DMS53 treated with DMSO at 0.1 percent for 48 hours (cell line): ENCODE measurements around the gene PPFIA3.

ENCODE experiments used
- DNase-seq: peaks from one replicate; lab custom pipeline; 2025; ENCODE audit not compliant: unreplicated experiment; lab: John Stamatoyannopoulos, UW

Gene PPFIA3

DNA sequence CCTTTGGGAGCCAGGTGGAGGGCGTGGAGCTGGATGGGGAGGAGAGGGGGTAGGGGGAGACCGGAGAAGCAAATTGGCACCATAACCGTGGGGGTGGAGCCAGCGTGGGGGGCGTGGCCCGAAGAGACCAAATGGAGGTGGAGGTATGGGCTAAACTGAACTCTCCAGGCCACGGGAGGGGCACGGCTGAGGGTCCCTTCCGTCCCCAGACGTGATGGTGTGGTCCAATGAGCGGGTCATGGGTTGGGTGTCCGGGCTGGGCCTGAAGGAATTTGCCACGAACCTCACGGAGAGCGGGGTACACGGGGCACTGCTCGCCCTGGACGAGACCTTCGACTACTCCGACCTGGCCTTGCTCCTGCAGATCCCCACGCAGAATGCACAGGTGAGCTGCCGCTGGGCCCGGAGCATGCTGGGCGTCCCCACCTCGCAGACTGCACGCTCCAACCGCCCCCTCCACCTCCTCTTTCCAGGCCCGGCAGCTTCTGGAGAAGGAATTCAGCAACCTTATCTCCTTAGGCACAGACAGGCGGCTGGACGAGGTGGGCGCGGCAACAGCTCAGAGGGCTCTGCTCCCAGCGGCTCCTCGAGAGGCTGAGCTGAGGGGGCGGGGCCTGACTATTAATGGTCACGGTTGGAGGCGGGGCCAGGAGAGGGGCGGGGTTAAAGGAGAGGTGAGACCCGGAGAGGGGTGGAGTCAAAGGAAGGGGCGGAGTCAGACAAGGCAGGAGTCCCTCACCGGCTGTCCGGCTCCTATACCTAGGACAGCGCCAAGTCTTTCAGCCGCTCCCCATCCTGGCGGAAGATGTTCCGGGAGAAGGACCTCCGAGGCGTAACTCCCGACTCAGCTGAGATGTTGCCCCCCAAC, 29.7 kb downstream of the PPFIA3 start:
- DNase-seq, result peak; percentile 64

DNA sequence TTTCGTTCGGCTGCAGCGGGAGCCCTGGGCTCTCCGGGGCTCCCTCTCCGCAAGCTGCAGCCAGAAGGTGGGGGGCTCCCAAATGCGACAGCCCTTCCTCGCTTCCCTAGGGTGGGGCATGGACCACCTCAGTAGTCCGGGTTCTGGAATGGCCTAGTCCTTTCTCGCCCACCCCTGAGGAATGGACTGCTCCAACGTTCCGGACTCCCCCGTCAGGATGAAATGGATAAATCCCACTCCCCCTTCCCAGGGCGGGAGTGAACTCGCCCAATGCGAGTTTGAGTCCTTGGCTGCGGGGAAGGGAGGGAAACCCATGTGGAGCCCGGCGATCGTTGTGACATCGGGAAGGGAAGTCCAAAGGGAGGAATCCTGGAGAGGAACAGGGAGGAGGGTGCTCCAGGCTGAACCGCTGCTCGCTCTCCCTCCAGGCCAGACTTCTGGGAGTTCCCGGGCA, 30.3 kb downstream of the PPFIA3 start:
- DNase-seq, result peak; percentile 79

DNA sequence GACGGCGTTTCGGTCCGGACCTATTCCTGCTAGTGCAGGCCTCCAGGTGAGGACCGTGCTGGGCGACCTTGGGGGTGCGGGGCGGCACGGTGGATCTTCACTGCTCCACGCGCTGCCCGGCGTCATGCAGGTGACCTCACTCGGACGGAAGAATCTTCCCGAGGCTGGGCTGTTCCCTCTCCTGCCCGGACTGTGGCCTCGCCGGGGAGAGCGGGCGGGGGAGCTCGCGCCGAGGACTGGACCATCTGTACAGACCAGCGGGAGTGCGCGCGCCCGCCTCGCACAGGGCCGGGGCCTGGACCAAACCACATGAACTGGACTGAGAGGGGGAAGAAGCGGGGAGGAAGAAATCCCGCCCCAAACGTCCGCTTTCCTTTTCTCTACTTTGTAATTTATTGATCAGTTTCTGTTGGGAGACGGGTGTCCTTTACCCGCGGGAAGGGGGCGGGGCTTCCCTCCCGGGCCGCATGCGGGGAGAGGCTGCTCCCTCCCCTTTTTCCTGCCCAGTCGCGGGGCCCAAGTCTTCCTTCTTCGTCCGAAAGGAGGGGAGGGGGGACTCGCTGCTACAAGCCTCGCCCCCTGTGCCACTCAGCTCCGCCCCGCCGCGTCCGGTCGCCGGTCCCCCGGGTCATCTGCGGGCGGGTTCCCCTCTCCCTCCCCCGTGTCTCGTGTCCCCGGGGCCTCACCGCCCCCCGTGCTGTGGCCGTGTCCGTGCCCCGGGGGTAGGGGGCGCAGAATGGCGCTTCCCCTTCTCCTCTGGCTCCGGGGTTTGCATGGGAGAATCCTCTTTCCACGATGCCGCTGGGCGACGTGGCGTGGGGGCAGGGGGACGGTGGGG, 31.0 kb downstream of the PPFIA3 start:
- peak; percentile 86 for DNase-seq

DNA sequence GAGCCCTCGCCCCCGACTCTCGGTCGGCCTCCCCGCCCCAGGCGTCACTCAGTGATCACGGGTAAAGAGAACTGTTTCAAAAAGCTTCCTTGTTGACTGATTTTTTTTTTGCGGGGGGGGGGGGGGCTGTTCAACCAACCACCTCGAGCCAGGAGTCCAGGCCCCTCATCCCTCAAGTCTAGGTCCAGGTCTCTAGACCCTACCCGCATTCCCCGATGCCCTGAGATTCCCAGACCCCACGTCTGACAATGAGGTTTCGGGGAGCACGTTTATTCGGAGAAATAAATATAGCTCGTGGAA, 31.6 kb downstream of the PPFIA3 start:
- peak; percentile 28 for DNase-seq

DNA sequence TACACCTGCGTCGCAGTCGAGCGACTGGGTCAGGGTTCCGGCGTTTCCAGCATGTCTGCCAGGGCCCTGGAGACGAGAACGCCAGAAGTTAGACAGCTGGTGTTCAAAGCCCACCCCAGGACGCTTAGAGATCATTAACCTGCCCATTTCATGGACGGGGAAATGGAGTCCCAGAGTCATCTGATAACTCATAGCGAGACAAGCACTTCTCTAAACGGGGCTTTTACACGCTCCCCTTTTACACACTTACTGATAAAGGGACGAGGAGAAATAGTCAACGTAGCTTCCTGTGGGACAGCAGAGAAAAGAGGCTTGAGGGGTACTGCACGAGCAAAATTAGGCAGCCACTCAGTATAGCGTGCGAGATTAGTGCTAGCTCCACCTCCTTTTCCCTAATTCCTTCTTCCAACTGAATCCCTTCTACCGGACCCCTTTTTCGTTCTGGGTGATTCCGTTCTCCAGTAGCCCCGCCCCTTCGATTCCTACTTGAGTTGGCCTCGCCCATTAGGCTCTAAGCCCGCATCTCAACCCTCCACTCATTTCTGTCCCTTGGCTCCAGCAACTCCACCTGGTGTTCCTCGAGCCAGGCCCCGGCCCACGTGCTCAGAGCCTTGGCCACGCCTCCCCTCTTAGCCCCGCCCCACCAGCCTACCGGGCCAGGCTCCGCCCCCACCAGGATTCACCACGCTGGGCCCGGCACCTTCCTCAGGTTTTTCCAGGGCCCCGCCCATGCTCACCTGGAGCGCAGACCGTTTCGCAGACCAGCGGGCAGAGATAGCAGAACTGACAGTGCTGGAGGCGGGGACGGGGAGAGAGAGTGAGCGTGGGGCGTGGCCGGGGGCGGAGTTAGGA, 32.1 kb downstream of the PPFIA3 start:
- peak; percentile 77 for DNase-seq

DNA sequence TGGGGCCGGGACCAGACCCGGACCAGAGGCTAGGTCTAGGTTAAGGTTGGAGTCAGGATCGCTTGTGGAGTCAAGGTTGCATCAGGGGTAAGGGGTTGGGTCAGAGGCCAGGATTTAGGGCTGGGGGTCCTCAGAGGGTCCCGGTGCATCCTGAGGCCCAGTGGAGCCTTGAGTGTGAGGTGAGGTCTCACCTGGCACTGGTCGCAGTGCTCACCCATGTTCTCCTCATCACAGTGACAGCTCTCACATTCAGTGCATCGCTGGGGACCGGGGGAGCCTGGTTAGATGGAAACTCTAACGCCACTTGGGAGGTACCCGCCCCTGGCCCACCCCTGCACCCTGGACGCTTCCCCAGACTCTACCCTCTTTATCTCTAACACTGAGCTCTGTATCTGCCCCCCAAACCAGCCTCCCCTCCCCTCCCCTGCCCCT, 32.8 kb downstream of the PPFIA3 start:
- no peak for DNase-seq

DNA sequence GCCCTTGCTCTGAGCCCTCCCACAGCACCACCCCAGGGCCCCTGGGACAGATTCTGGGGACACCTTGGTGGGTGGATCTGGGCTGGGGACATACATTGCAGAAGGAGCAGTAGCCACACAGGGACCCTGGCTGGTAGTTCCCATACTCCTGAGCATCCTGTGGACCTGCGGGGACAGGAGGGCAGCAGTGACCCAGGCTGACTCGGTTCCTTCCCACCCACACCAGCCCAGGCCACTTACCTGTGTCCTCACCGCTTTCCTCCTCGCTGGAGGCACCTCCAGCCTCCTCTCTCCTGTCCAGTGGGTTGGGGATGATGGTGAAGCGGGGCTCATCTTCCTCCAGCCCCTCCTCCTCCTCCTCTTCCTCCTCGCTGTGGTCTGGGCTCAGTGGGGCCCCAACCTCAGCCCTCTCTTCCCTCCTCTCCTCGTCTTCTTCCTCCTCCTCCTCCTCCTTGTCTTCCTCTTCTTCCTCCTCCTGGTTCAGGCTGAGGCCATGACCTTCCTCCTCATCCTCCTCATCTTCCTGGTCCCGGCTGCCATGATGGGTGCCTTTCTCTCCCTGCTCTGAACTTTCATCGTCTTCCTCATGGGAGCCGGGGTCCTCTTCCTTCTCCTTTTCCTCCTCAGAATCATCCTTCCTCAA, 33.9 kb downstream of the PPFIA3 start:
- no peak for DNase-seq

DNA sequence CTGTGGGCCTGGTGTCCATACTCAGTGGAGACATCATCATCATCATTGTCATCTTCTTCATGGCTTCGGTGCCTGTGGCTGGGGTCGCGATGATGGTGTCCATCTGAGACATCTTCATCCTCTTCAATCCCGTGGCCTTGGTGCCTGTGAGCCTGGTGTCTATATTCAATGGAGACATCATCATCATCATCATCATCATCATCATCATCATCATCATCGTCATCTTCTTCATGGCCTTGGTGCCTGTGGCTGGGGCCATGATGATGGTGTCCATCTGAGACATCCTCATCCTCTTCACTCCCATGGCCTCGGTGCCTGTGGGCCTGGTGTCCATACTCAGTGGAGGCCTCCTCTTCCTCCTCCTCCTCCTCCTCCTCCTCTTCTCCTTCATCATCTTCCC, 34.9 kb downstream of the PPFIA3 start:
- DNase-seq, result no peak

DNA sequence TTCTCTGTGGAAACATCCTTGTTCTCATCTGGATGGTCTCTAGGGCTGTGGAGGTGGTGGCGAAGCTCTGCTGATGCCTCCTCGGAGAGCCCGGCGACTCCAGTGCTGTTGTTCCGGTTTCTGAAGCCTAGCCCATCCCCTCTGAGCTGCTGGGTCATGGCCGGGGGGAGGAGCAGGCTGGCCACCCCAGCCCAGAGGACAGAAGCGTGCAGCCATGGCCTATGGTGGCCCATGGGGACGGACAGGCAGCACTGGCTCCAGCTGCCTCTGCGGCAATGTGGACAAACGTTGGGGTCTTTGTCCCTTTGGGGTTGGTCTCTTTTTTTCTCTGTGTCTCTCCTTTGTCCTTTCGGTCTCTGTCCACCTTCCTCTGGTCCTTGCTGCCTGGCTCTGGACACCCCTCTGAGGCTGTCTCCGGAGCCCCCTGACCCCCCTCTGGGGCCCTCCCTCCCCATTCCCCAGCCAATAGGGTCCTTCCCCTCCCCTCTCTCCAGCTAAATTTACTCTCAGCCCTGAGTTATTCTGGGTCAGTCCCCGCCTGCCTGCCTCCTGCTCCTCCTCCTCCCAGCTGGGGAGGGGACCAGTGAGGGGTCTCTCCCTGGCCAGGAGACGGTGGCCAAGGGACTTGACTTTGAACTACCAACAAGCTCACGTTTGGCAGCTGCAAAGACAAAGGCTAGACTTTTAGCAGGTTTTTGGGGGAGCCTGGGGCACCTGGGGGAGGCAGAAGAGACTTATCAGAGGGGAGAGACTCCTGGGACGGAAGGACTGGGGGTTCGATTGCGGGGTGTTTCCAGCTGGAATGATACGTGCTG, 35.9 kb downstream of the PPFIA3 start, which contains the start of gene HRC:
TSS of gene HRC (minus strand) at position 392 of the 815 bp plus-strand sequence. CDS start at position 233, 159 bp downstream.
- no peak for DNase-seq

DNA sequence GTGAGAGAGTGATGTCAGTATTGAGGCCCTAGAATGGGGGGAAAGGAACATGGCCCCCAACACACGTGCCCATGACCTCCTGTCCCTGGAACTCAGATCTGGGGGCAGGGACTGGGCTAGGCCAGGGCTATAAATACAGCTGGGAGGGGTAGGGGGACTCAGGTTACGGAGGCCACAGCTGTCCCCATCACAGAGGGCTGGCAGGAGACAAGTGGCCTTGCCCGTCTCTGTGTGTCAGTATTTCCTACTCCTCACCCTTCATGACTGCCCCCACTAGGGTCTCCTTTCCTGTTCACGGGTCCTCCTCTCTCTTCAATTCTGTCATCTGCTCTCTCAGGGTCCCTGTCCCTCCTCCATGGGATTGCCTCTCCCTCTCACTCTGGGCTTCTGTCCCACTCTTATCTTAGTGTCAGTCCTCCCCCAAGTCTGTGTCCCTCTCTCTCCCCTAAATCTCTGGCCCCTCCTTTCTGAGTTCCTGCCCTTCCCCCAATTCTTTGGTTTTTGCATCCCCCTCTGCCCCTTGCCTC, 36.5 kb downstream of the PPFIA3 start:
- no peak for DNase-seq

DNA sequence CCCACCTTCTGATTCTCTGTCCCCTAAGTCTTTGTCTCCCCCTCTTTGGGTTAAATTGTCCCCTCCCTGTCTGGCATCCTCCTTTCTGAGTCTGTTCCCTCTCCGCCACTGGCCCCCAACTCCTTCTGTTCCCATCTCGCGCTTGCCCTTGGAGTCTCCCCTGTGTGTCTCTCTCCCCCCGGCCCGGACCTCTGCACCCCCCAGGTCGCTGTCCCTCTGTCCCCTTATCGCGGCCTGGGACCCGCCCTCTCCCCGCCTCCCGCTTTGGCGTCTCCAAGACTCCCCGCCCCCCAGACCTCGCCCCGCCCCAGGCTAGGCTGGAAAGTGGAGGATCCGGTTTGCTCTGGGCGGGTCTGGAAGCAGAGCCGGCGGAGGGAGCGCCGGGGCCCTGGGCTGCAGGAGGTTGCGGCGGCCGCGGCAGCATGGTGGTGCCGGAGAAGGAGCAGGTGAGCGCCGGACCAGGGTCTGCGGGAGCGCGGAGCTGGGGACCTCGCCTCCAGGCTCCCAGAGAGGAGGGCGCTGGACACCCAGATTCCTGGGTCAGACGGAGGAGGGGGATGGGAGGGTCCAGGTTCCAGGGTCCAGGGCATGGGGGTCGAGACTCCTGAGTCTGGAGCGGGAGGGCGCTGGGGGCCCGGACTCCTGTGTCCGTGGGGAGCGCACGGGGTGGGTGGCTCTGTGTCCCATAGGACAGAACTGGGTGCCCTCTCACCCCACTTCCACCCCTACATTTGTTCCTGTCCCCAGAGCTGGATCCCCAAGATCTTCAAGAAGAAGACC, 38.3 kb downstream of the PPFIA3 start, which contains the start of gene TRPM4:
TSS of gene TRPM4 (plus strand) at position 348 of the 780 bp plus-strand sequence. CDS start at position 423, 75 bp downstream.
- peak; percentile 61 for DNase-seq

DNA sequence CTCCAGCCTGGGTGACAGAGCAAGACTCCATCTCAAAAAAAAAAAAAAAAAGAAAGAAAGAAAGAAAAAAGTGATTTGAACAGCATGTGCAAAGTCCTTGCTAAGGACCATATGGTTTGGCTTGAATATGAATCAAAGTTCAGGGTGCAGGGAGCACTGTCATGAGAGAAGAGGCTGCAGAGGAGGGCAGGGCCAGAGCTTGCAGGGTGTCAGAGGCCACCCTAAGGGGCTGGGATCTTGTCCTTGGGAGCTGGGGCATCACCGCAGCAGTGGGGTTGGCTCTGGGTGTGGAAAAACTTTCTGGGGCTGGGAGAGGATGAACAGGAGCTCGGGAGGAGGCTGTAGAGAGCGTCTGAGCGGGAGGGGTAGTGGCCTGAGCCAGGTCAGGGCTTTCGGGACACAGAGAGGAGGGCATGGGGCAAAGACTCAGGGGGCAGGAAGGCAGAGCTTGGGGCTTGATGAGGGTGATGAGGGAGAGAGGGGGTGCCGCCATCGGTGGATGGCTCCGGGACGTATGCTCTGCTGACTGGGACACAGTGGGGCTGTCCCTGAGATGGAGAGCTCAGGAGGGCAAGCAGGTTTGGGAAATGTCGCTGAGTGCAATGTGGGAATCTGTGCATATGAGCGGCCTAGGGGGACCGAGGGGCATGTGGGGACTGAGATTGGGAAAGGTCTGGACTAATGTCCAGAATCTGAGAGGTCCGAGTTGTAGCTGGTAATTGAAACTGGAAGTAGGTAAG, 41.3 kb downstream of the PPFIA3 start:
- DNase-seq, result no peak

DNA sequence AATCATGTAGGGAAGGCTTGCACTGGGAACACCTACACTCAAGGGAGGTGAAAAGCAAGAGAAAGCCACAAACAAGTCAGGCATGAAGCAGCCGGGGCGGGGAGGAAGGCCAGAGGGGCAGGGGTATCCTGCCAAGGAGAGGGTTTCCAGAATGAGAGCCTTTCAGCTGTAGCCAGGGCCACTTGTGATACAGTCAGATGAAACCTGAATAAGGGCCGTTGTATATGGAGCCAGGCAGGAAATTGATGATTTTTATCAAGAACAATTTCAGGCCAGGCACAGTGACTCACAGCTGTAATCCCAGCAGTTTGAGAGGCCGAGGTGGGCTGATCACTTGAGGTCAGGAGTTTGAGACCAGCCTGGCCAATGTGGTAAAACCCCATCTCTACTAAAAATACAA, 42.6 kb downstream of the PPFIA3 start:
- DNase-seq, result no peak

DNA sequence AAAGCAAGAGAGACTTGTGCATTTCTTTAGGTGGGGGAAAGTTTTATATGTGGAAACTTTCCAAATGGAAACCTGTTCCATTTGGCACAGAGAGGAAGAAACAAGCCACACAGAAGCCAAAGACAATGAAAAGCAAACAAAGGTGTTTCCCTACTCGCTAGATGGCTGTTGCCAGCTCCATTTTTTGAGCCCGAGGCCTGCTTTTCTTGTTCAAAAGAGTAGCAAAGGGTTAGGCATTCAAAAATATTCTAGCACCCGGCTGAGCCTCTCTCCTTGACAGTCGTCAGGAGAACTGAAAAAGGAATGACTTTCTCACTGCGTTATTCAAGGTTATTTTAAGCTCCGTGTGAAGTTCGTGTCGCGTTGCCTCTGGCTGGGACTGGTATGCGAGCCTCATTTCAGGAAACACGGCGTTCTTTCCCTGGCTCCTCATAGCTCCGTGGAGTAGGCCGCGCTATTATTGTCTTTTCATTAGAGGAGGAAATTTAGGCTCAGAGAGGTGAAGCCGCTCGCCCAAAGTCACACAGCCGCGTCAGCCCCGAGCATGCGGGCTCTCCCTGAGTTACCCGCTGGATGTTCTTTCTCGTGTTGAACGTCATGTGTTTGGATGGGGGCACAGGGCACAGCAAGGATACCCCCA, 45.9 kb downstream of the PPFIA3 start:
- no peak for DNase-seq

DNA sequence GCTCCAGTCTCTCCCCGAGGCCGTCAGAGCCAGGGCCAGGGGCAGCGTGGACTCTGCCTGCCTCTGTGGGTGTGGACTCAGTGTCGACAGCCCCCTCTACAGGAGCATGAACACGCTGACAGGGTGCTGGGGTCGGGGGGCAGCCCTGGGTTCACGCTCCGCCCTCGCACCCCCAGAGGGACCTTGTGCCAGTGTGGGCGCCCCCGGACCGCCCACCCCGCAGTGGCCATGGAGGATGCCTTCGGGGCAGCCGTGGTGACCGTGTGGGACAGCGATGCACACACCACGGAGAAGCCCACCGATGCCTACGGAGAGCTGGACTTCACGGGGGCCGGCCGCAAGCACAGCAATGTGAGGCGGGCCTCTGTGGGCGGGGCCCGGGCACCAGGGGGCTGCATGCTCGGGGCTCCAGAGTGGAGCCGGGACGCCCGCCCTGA, 46.5 kb downstream of the PPFIA3 start:
- no peak for DNase-seq

DNA sequence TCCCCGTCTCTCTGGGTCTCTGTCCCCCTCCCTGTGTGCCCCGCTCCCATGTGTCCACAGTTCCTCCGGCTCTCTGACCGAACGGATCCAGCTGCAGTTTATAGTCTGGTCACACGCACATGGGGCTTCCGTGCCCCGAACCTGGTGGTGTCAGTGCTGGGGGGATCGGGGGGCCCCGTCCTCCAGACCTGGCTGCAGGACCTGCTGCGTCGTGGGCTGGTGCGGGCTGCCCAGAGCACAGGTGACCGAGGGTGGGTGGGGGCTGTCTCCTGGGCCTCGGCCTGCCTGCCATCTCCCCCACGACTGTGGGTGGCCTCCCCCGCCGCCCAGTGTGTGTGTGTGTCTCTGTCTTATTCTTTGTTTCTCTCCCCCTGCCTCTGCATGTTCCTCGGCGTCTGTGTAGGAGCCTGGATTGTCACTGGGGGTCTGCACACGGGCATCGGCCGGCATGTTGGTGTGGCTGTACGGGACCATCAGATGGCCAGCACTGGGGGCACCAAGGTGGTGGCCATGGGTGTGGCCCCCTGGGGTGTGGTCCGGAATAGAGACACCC, 48.6 kb downstream of the PPFIA3 start:
- no peak for DNase-seq

DNA sequence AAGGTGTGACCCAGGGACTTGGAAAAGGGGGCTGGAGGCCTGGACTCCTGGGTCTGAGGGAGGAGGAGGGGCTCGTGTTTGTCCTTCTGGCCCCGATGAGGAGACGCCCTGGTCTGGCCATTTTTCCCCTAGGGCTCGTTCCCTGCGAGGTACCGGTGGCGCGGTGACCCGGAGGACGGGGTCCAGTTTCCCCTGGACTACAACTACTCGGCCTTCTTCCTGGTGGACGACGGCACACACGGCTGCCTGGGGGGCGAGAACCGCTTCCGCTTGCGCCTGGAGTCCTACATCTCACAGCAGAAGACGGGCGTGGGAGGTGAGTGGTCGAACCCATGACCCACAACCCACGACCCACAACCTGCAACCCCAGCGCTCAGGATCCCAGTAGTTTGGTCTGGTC, 49.1 kb downstream of the PPFIA3 start:
- no peak for DNase-seq
